ENCODE data around the gene HTRA1. TPM values are rescaled to one million over a fixed set of nuclear protein-coding genes. Genes with fewer than 3 reads are reported as not detected.

Gene HTRA1
- total RNA-seq, 2 donors from 2014 or later, result 41.4 to 61.8 TPM

DNA sequence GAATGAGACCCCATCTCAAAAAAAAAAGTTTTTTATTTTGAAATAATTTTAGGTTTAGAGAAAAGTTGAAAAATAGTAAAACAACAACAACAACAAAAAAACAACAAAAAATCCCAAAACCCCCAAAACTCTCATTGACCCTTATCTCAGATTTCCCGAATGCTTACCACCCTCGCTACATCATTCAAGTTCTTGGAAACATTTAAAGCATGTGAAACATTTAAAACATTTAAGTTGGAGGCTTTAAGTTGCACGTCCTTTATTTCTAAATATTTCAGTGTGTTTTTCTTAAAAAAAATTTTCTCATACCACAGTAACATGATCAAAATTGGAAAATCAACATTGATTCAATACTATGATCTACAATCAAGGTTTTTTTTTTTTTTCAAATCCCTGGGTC lies 7.3 kb upstream of the HTRA1 start:
- Histone ChIP-seq H3K4me1 (replicated peaks) (no peaks in the 10 kb centered on the region), H3K27ac (no peak overlapping the region), H3K9me3 (no peaks in the 10 kb centered on the region), H3K36me3 (no peaks in the 10 kb centered on the region), H3K4me3 (no peak overlapping the region), H3K27me3 (replicated peaks; ENCODE audit: insufficient read depth) (no peaks in the 10 kb centered on the region)
- intact Hi-C loops (cut with DNase I), result no loop called here
- no peak for DNase-seq (ENCODE audit: low spot score)
- WGBS, result 92% methylated on average over 3 of the region's 3 CpGs
- no peak for TF ChIP-seq POLR2A (IDR thresholded peaks at IDR 0.05)
- no peak for TF ChIP-seq POLR2AphosphoS5 (IDR thresholded peaks at IDR 0.05)
- no peak for TF ChIP-seq CTCF (IDR thresholded peaks at IDR 0.05)

- TF ChIP-seq POLR2AphosphoS5 (IDR thresholded peaks at IDR 0.05) (no peak), POLR2A (IDR thresholded peaks at IDR 0.05) (no peak), CTCF (IDR thresholded peaks at IDR 0.05) (no peak)
- WGBS, result 90% methylated on average over 7 of the region's 7 CpGs
- intact Hi-C loops (cut with DNase I), result no loop called here
- H3K9me3 ChIP-seq, result no peaks in the 10 kb centered on the region
- H3K4me3 ChIP-seq, result no peak within 1 kb of the TSS
- no peaks in the 10 kb centered on the region for H3K36me3 ChIP-seq
- no peaks in the 10 kb centered on the region for H3K4me1 ChIP-seq (replicated peaks)
- H3K27ac ChIP-seq, result no peak within 1 kb of the TSS
- no peaks in the 10 kb centered on the region for H3K27me3 ChIP-seq (replicated peaks; ENCODE audit: insufficient read depth)
- DNase-seq (ENCODE audit: low spot score), result no peak
These were observed 6.7 kb upstream of the HTRA1 start, which contains the start of gene ARMS2 for GRCh38 chr10:122454603-122455080. Gene ARMS2 (plus strand): TSS chr10:122454653. CDS start chr10:122454728, 75 bp downstream.

DNA sequence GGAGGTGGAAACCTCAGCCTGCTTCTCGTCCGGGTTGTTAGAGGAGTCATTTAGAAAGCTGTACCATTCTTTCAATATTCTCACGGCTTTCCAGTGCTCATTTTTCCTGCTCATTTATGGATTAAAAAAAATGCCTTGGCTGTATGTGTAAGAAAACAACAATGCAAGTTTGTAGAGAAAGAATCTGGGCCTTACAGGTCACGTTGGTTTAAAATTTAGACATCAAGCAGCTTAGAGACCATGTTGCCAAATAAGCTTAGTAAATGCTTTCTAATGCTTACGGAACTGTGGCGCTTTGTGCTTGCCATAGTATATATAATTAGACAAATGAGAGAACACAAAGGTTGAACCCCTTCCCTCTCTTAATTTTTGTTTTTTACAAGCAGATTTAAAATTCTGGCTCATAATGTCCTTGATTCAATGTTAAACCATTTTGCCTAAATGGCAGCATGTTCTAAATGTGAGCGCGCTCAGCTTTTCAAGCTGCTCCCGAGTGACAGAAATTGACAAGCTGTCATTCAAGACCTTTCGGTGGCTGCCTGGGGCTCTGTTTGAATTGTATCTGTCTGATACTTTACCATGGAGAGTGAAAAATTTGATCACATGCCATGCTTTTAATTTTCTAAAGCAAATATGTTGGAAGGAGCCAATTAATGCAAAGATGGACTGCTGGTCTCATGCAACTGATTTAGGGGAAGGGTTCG lies 5.8 kb upstream of the HTRA1 start:
- no peaks in the 10 kb centered on the region for H3K36me3 ChIP-seq
- DNase-seq (ENCODE audit: low spot score), result no peak
- 88% methylated on average over 11 of the region's 11 CpGs for WGBS
- no peaks in the 10 kb centered on the region for H3K9me3 ChIP-seq
- H3K27me3 ChIP-seq (replicated peaks; ENCODE audit: insufficient read depth), result no peaks in the 10 kb centered on the region
- no peak overlapping the region for H3K27ac ChIP-seq
- H3K4me3 ChIP-seq, result no peak overlapping the region
- TF ChIP-seq CTCF (IDR thresholded peaks at IDR 0.05) (no peak), POLR2AphosphoS5 (IDR thresholded peaks at IDR 0.05) (no peak), POLR2A (IDR thresholded peaks at IDR 0.05) (no peak)
- intact Hi-C loops (cut with DNase I), result no loop called here
- no peaks in the 10 kb centered on the region for H3K4me1 ChIP-seq (replicated peaks)

DNA sequence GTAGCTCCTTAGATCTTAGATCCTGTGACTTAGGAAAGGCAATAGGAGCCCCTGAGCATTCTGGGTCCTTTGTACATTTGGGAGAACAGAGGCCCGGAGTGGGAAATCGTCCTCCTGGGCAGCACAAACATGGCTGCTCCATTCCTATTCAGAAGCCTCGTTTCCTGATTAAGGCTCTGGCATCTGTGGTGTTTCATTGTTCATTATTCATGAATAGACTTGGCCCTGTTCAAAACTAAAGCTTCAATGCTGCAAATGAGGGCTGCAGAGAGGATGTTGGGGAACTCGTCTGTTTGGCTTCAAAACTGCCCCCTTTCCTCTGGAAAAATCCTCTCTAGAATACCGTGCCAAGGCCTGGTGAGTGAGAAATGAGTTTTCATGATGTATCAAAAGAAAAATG lies 3.4 kb upstream of the HTRA1 start:
- TF ChIP-seq POLR2AphosphoS5 (IDR thresholded peaks at IDR 0.05), result no peak
- no peak for TF ChIP-seq POLR2A (IDR thresholded peaks at IDR 0.05)
- TF ChIP-seq CTCF (IDR thresholded peaks at IDR 0.05), result no peak
- Histone ChIP-seq H3K27me3 (replicated peaks; ENCODE audit: insufficient read depth) (no peaks in the 10 kb centered on the region), H3K9me3 (no peaks in the 10 kb centered on the region), H3K36me3 (no peaks in the 10 kb centered on the region), H3K4me3 (no peak overlapping the region), H3K4me1 (replicated peaks) (peaks cover under 1% of the 10 kb centered on the region), H3K27ac (no peak overlapping the region)
- intact Hi-C loops (cut with DNase I), result no loop called here
- no peak for DNase-seq (ENCODE audit: low spot score)
- 78% methylated on average over 5 of the region's 5 CpGs for WGBS

DNA sequence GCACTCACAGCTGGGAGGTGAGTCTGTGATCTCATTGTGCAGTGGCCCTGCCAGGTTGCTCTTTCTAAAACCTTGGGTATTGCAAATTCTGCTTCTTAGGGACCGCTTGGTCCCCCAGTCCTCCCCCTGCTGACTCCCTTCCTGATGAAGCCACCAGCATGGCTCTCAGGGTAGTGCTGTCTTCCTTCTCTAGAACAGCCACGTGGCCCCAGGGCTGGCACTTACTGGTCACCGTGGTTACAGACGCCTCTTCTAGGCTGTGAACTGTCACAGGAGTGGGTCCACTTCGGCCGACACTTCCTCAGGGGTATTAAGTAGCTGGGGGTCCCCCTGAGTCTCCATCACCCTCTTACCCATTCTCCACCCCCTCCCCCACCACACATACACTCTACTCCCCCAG lies 2.7 kb upstream of the HTRA1 start:
- intact Hi-C loops (cut with DNase I), result no loop called here
- Histone ChIP-seq H3K9me3 (no peaks in the 10 kb centered on the region), H3K36me3 (no peaks in the 10 kb centered on the region), H3K4me3 (no peak overlapping the region), H3K4me1 (replicated peaks) (peaks cover 7% of the 10 kb centered on the region), H3K27ac (no peak overlapping the region), H3K27me3 (replicated peaks; ENCODE audit: insufficient read depth) (no peaks in the 10 kb centered on the region)
- 90% methylated on average over 6 of the region's 6 CpGs for WGBS
- TF ChIP-seq CTCF (IDR thresholded peaks at IDR 0.05) (no peak), POLR2AphosphoS5 (IDR thresholded peaks at IDR 0.05) (no peak), POLR2A (IDR thresholded peaks at IDR 0.05) (no peak)
- DNase-seq (ENCODE audit: low spot score), result no peak
